C4-2B (cell line): ENCODE results near the gene FOXL1.

Source experiments
- H3K27ac ChIP-seq: fragments of 450-650 bp; 2 replicates; pipeline ENCODE4 v1.5.1; 2017
- CTCF ChIP-seq: fragments of 450-650 bp; conservative IDR thresholded peaks from 2 replicates; pipeline ENCODE4 v1.5.1; 2017; ENCODE audit warnings: mild to moderate bottlenecking
- ZFX ChIP-seq: fragments of 450-650 bp; IDR thresholded peaks from 2 replicates; pipeline ENCODE4 v1.6.1; 2017

The FOXL1 gene

GRCh38 chr16:86578061-86578599, at the start of gene FOXL1:
FOXL1 (plus strand) TSS chr16:86578549; CDS start chr16:86578724, 175 bp downstream.
- no peak within 1 kb of the TSS for H3K27ac ChIP-seq
- TF ChIP-seq ZFX (no peak), CTCF (no peak)

- H3K27ac ChIP-seq = no peak overlapping the region
- TF ChIP-seq ZFX = no peak
- no peak for TF ChIP-seq CTCF
Measured at GRCh38 chr16:86529160-86529559, 49.2 kb upstream of the FOXL1 start.

GRCh38 chr16:86530251-86531190, 47.8 kb upstream of the FOXL1 start:
- H3K27ac ChIP-seq = no peak overlapping the region

GRCh38 chr16:86531191-86531545, 47.2 kb upstream of the FOXL1 start:
- TF ChIP-seq ZFX = no peak
- TF ChIP-seq CTCF = no peak

More at GRCh38 chr16:86530251-86531190, 47.8 kb upstream of the FOXL1 start:
- TF ChIP-seq CTCF (no peak), ZFX (no peak)

GRCh38 chr16:86531641-86532525, 46.5 kb upstream of the FOXL1 start:
- H3K27ac ChIP-seq = no peak overlapping the region
- TF ChIP-seq ZFX = no peak
- no peak for TF ChIP-seq CTCF

More at GRCh38 chr16:86531191-86531545, 47.2 kb upstream of the FOXL1 start:
- H3K27ac ChIP-seq = no peak overlapping the region

DNA sequence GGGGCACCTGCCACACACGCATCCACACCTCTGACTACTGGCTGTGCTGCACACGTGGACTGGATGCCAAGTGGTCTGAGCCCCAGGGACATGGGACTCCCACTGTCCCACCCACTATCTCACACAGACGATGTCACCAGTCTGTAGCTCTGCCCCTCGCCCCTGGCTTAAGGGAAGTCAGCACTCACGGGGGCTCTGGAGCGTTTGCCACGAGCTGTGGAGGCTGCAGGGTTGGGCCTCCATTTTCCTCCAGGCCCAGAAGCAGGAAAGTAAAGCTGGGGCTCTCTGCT, 45.9 kb upstream of the FOXL1 start:
- no peak overlapping the region for H3K27ac ChIP-seq
- TF ChIP-seq ZFX (no peak), CTCF (no peak)
